ENCODE data around the gene DIS3L. TPM values are rescaled to one million over a fixed set of nuclear protein-coding genes. Genes with fewer than 3 reads are reported as not detected.
"Not testable (repeated sequence)": the region's sequence is repeated elsewhere in the genome, so short reads cannot be mapped to it uniquely, and the experiment has no call there.

Gene DIS3L
- polyA plus RNA-seq, 3 donors from 2014 or later = 27.6 to 38.2 (median 27.8) TPM

GRCh38 chr15:66288093-66288492 lies 5.3 kb upstream of the DIS3L start:
- no peak overlapping the region for H3K4me3 Mint-ChIP-seq
- peaks cover 0 to 5% (median 2%) of the 10 kb centered on the region in 3 donors for H3K27me3 Mint-ChIP-seq (ENCODE audit: low read depth in 3 of 3)
- no peaks in the 10 kb centered on the region for H3K9me3 Mint-ChIP-seq
- H3K4me1 Mint-ChIP-seq = peaks cover 23 to 24% of the 10 kb centered on the region in 2 donors
- no peaks in the 10 kb centered on the region for H3K36me3 Mint-ChIP-seq
- no peak for DNase-seq
- H3K27ac Mint-ChIP-seq = no peak overlapping the region

- Mint-ChIP-seq H3K9me3 (no peaks in the 10 kb centered on the region), H3K27ac (no peak overlapping the region), H3K36me3 (no peaks in the 10 kb centered on the region), H3K4me1 (peaks cover 23 to 26% of the 10 kb centered on the region in 2 donors), H3K4me3 (no peak overlapping the region), H3K27me3 (ENCODE audit: low read depth in 3 of 3) (peaks cover 0 to 5% (median 2%) of the 10 kb centered on the region in 3 donors)
- DNase-seq = no peak
Measured at GRCh38 chr15:66288551-66289185, 4.7 kb upstream of the DIS3L start.

- DNase-seq = no peak
- Mint-ChIP-seq H3K4me1 (peaks cover 33 to 36% of the 10 kb centered on the region in 2 donors), H3K36me3 (no peaks in the 10 kb centered on the region), H3K27me3 (ENCODE audit: low read depth in 3 of 3) (peaks cover 2 to 5% (median 4%) of the 10 kb centered on the region in 3 donors), H3K9me3 (no peaks in the 10 kb centered on the region), H3K4me3 (no peak overlapping the region), H3K27ac (peak overlapping the region in 3 of 6 donors; percentile 8 to 71 (median 29))
Measured at GRCh38 chr15:66290007-66290406, 3.4 kb upstream of the DIS3L start.

GRCh38 chr15:66290518-66290917 lies 2.9 kb upstream of the DIS3L start:
- peaks cover 38 to 39% of the 10 kb centered on the region in 2 donors for H3K4me1 Mint-ChIP-seq
- no peak overlapping the region for H3K4me3 Mint-ChIP-seq
- H3K9me3 Mint-ChIP-seq = no peaks in the 10 kb centered on the region
- H3K27me3 Mint-ChIP-seq (ENCODE audit: low read depth in 3 of 3) = peaks cover 2 to 5% (median 4%) of the 10 kb centered on the region in 3 donors
- peak overlapping the region in 4 of 6 donors; percentile 8 to 71 (median 19) for H3K27ac Mint-ChIP-seq
- no peak for DNase-seq
- H3K36me3 Mint-ChIP-seq = no peaks in the 10 kb centered on the region

- peak overlapping the region; percentile 86 to 92 (median 91) for H3K27ac Mint-ChIP-seq
- H3K9me3 Mint-ChIP-seq = no peaks in the 10 kb centered on the region
- DNase-seq = no peak
- H3K4me3 Mint-ChIP-seq = peak overlapping the region; percentile 82 to 86 (median 83)
- peaks cover 44 to 45% of the 10 kb centered on the region in 2 donors for H3K4me1 Mint-ChIP-seq
- H3K36me3 Mint-ChIP-seq = peaks cover 0 to 3% (median 0%) of the 10 kb centered on the region in 3 donors
- peaks cover 2 to 5% (median 4%) of the 10 kb centered on the region in 3 donors for H3K27me3 Mint-ChIP-seq (ENCODE audit: low read depth in 3 of 3)
Measured at GRCh38 chr15:66291816-66292570, 1.4 kb upstream of the DIS3L start.

GRCh38 chr15:66292571-66293418 lies 573 bp upstream of the DIS3L start:
- peak overlapping the region; percentile 82 to 86 (median 83) for H3K4me3 Mint-ChIP-seq
- peaks cover 0 to 3% (median 0%) of the 10 kb centered on the region in 3 donors for H3K36me3 Mint-ChIP-seq
- peak overlapping the region; percentile 86 to 92 (median 91) for H3K27ac Mint-ChIP-seq
- H3K9me3 Mint-ChIP-seq = no peaks in the 10 kb centered on the region
- peaks cover 44 to 45% of the 10 kb centered on the region in 2 donors for H3K4me1 Mint-ChIP-seq
- peaks cover 2 to 4% (median 2%) of the 10 kb centered on the region in 3 donors for H3K27me3 Mint-ChIP-seq (ENCODE audit: low read depth in 3 of 3)
- DNase-seq = no peak

- peaks cover 44 to 45% of the 10 kb centered on the region in 2 donors for H3K4me1 Mint-ChIP-seq
- peaks cover 0 to 6% (median 0%) of the 10 kb centered on the region in 3 donors for H3K36me3 Mint-ChIP-seq
- H3K9me3 Mint-ChIP-seq = no peaks in the 10 kb centered on the region
- H3K27me3 Mint-ChIP-seq (ENCODE audit: low read depth in 3 of 3) = peaks cover 2 to 4% (median 2%) of the 10 kb centered on the region in 3 donors
- peak in 1 of 3 donors; percentile 11 for DNase-seq
- peak overlapping the region; percentile 88 to 95 (median 94) for H3K27ac Mint-ChIP-seq
- peak overlapping the region; percentile 83 to 91 (median 86) for H3K4me3 Mint-ChIP-seq
Measured at GRCh38 chr15:66294157-66294931, 976 bp downstream of the DIS3L start.

- Mint-ChIP-seq H3K36me3 (peaks cover 0 to 6% (median 0%) of the 10 kb centered on the region in 3 donors), H3K4me1 (peaks cover 44 to 45% of the 10 kb centered on the region in 2 donors), H3K27me3 (ENCODE audit: low read depth in 3 of 3) (peaks cover 2 to 4% (median 2%) of the 10 kb centered on the region in 3 donors), H3K9me3 (no peaks in the 10 kb centered on the region), H3K4me3 (peak overlapping the region; percentile 83 to 91 (median 86)), H3K27ac (peak overlapping the region; percentile 88 to 95 (median 94))
- DNase-seq = no peak
Measured at GRCh38 chr15:66294932-66295235, 1.5 kb downstream of the DIS3L start.

GRCh38 chr15:66296186-66296585 lies 2.8 kb downstream of the DIS3L start:
- Mint-ChIP-seq H3K36me3 (peaks cover 0 to 15% (median 3%) of the 10 kb centered on the region in 3 donors), H3K27ac (peak overlapping the region in 1 of 6 donors; percentile 88), H3K4me3 (no peak overlapping the region), H3K4me1 (peaks cover 36 to 39% of the 10 kb centered on the region in 2 donors), H3K27me3 (ENCODE audit: low read depth in 3 of 3) (peaks cover 2 to 4% (median 2%) of the 10 kb centered on the region in 3 donors), H3K9me3 (no peaks in the 10 kb centered on the region)
- DNase-seq = no peak

GRCh38 chr15:66298803-66299251 lies 5.5 kb downstream of the DIS3L start:
- Mint-ChIP-seq H3K9me3 (no peaks in the 10 kb centered on the region), H3K4me3 (no peak overlapping the region), H3K36me3 (peaks cover 0 to 22% (median 3%) of the 10 kb centered on the region in 3 donors), H3K27ac (peak overlapping the region in 1 of 6 donors; percentile 62), H3K4me1 (peaks cover 32 to 44% of the 10 kb centered on the region in 2 donors), H3K27me3 (ENCODE audit: low read depth in 3 of 3) (peaks cover 0 to 4% (median 0%) of the 10 kb centered on the region in 3 donors)
- no peak for DNase-seq

GRCh38 chr15:66302489-66303278 lies 9.3 kb downstream of the DIS3L start:
- H3K4me3 Mint-ChIP-seq = peak overlapping the region in 1 of 5 donors; percentile 41

GRCh38 chr15:66304425-66304824 lies 11.1 kb downstream of the DIS3L start:
- peaks cover 7 to 41% (median 16%) of the 10 kb centered on the region in 3 donors for H3K36me3 Mint-ChIP-seq
- H3K27ac Mint-ChIP-seq = not testable (repeated sequence)

More at GRCh38 chr15:66302489-66303278, 9.3 kb downstream of the DIS3L start:
- Mint-ChIP-seq H3K4me1 (peaks cover 14 to 22% of the 10 kb centered on the region in 2 donors), H3K9me3 (no peaks in the 10 kb centered on the region), H3K27me3 (ENCODE audit: low read depth in 3 of 3) (no peaks in the 10 kb centered on the region), H3K36me3 (peaks cover 3 to 28% (median 4%) of the 10 kb centered on the region in 3 donors), H3K27ac (peak overlapping the region in 5 of 6 donors; percentile 11 to 32 (median 16))
- no peak for DNase-seq

More at GRCh38 chr15:66304425-66304824, 11.1 kb downstream of the DIS3L start:
- not testable (repeated sequence) for H3K4me3 Mint-ChIP-seq; DNase-seq; H3K27me3 Mint-ChIP-seq (ENCODE audit: low read depth in 3 of 3); H3K9me3 Mint-ChIP-seq
- peaks cover 14 to 22% of the 10 kb centered on the region in 2 donors for H3K4me1 Mint-ChIP-seq
